Measurements from ENCODE around the gene ECSIT. TPM values are rescaled to one million over a fixed set of nuclear protein-coding genes. Genes with fewer than 3 reads are reported as not detected.

ECSIT gene
- total and polyA plus RNA-seq, 4 donors: 31.7 to 58.8 (median 40.4) TPM

GRCh38 chr19:11486661-11487503 lies 42.1 kb downstream of the ECSIT start:
- H3K36me3 ChIP-seq (ENCODE audit: control insufficient read depth in 4 of 4, insufficient read depth in 4 of 4, low read length in 4 of 4): peaks cover 0 to 23% (median 4%) of the 10 kb centered on the region in 4 donors
- DNase-seq: no peak
- no peak for ATAC-seq (ENCODE audit: insufficient read depth, low FRiP score)

GRCh38 chr19:11485245-11485837 lies 43.6 kb downstream of the ECSIT start:
- ATAC-seq (ENCODE audit: insufficient read depth, low FRiP score) (no peak), DNase-seq (no peak)
- no peak for TF ChIP-seq CTCF (IDR thresholded peaks at IDR 0.05; ENCODE audit: control extremely low read depth, extremely low read depth)
- peaks cover 0 to 12% (median 0%) of the 10 kb centered on the region in 5 donors for H3K4me1 ChIP-seq (ENCODE audit: control insufficient read depth in 5 of 5, insufficient read depth in 5 of 5, low read length in 5 of 5)
- peaks cover 0 to 19% (median 15%) of the 10 kb centered on the region in 3 donors for H3K27me3 ChIP-seq (ENCODE audit: control insufficient read depth in 3 of 3, insufficient read depth in 3 of 3, low read length in 2 of 3)
- H3K9ac ChIP-seq (ENCODE audit: insufficient read depth in 1 of 2, low read length in 2 of 2): no peak overlapping the region
- 93 to 96% methylated on average over 13 of the region's 13 CpGs for WGBS, 2 donors
- no peak overlapping the region for H3K4me3 ChIP-seq
- peaks cover 0 to 3% (median 0%) of the 10 kb centered on the region in 4 donors for H3K9me3 ChIP-seq (ENCODE audit: control insufficient read depth in 4 of 4, insufficient read depth in 3 of 4, low read length in 3 of 4)
- H3K36me3 ChIP-seq (ENCODE audit: control insufficient read depth in 4 of 4, insufficient read depth in 4 of 4, low read length in 4 of 4): peaks cover 0 to 18% (median 4%) of the 10 kb centered on the region in 4 donors
- H3K27ac ChIP-seq (ENCODE audit: low read depth in 1 of 2, low read length in 1 of 2): no peak overlapping the region

More at GRCh38 chr19:11486661-11487503, 42.1 kb downstream of the ECSIT start:
- WGBS, 2 donors: 94 to 95% methylated on average over 44 to 45 of the region's 45 CpGs
- peaks cover 0 to 3% (median 0%) of the 10 kb centered on the region in 4 donors for H3K9me3 ChIP-seq (ENCODE audit: control insufficient read depth in 4 of 4, insufficient read depth in 3 of 4, low read length in 3 of 4)
- no peak for TF ChIP-seq CTCF (IDR thresholded peaks at IDR 0.05; ENCODE audit: control extremely low read depth, extremely low read depth)
- no peak overlapping the region for H3K4me3 ChIP-seq
- no peak overlapping the region for H3K9ac ChIP-seq (ENCODE audit: insufficient read depth in 1 of 2, low read length in 2 of 2)
- H3K27ac ChIP-seq (ENCODE audit: low read depth in 1 of 2, low read length in 1 of 2): no peak overlapping the region
- peaks cover 0 to 10% (median 6%) of the 10 kb centered on the region in 3 donors for H3K27me3 ChIP-seq (ENCODE audit: control insufficient read depth in 3 of 3, insufficient read depth in 3 of 3, low read length in 2 of 3)
- peaks cover 0 to 10% (median 0%) of the 10 kb centered on the region in 5 donors for H3K4me1 ChIP-seq (ENCODE audit: control insufficient read depth in 5 of 5, insufficient read depth in 5 of 5, low read length in 5 of 5)

GRCh38 chr19:11483366-11484111 lies 45.4 kb downstream of the ECSIT start:
- 82 to 85% methylated on average over 50 to 57 of the region's 57 CpGs for WGBS, 2 donors
- H3K27me3 ChIP-seq (ENCODE audit: control insufficient read depth in 3 of 3, insufficient read depth in 3 of 3, low read length in 2 of 3): peaks cover 0 to 29% (median 23%) of the 10 kb centered on the region in 3 donors
- DNase-seq (no peak), ATAC-seq (ENCODE audit: insufficient read depth, low FRiP score) (no peak)
- H3K9ac ChIP-seq (ENCODE audit: insufficient read depth in 1 of 2, low read length in 2 of 2): no peak overlapping the region
- no peak overlapping the region for H3K27ac ChIP-seq (ENCODE audit: low read depth in 1 of 2, low read length in 1 of 2)
- H3K36me3 ChIP-seq (ENCODE audit: control insufficient read depth in 4 of 4, insufficient read depth in 4 of 4, low read length in 4 of 4): peaks cover 0 to 16% (median 4%) of the 10 kb centered on the region in 4 donors
- H3K4me1 ChIP-seq (ENCODE audit: control insufficient read depth in 5 of 5, insufficient read depth in 5 of 5, low read length in 5 of 5): peaks cover 0 to 14% (median 0%) of the 10 kb centered on the region in 5 donors
- peaks cover 0 to 3% (median 0%) of the 10 kb centered on the region in 4 donors for H3K9me3 ChIP-seq (ENCODE audit: control insufficient read depth in 4 of 4, insufficient read depth in 3 of 4, low read length in 3 of 4)
- no peak for TF ChIP-seq CTCF (IDR thresholded peaks at IDR 0.05; ENCODE audit: control extremely low read depth, extremely low read depth)
- H3K4me3 ChIP-seq: no peak overlapping the region
